VCaP (cell line): Measurements from ENCODE around the gene LPCAT1.
"Not testable (repeated sequence)": the region's sequence is repeated elsewhere in the genome, so short reads cannot be mapped to it uniquely, and the experiment has no call there.

ENCODE experiments used
- H3K27ac ChIP-seq: fragments of 450-650 bp; 2 replicates; pipeline ENCODE4 v1.5.1; 2017
- TF ChIP-seq, protein P1 (sequence below): fragments of 450-650 bp; conservative IDR thresholded peaks from 2 replicates; pipeline ENCODE4 v1.5.1; 2017; ENCODE audit warnings: mild to moderate bottlenecking, moderate library complexity

LPCAT1 gene

DNA sequence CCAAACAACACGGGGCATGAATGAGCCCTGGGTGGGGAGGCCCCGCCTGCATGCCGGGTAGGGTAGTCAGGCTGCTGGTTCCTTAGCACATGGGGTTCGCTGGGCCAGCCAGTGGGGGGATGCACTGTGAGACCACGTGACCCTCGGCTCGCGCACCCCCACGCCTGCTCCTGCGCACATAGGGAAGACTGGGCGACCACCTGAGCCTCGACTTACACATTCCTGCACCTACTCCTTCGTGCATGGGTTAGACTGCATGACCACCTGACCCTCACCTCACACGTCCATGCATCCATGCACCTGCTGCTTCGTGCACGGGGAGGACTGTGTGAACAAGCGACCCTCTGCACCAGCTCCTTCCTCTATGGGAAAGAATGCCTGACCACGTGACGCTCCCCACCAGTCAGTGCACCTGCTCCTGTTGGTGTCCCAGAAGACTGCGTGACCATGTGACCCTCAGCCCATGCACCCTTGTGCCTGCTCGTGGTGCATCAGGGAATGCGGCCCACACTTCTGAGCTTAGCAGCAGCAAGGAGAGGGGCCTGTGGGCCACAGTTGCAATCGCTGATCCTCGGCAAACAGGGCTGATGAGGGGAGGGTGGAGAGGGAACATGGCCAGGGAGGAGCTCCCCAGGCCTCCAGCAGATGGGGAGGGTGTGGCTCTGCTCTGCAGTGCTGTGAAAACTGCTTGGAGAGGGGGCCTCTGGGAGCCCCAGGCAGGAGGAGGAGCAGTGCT is 18.1 kb downstream of the LPCAT1 start:
- no peak overlapping the region for H3K27ac ChIP-seq

DNA sequence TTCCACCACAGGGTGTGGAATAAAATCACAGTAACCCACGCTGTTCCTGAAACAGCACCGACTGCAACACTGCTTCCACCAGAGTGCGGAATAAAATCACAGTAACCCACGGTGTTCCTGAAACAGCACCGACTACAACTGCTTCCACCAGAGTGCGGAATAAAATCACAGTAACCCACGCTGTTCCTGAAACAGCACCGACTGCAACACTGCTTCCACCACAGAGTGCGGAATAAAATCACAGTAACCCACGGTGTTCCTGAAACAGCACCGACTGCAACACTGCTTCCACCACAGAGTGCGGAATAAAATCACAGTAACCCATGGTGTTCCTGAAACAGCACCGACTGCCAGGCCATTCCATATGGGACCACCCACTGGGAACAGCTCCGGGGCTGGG is 18.7 kb downstream of the LPCAT1 start:
- H3K27ac ChIP-seq: not testable (repeated sequence)

More for the DNA sequence above, 18.1 kb downstream of the LPCAT1 start:
- TF ChIP-seq, protein P1, sequence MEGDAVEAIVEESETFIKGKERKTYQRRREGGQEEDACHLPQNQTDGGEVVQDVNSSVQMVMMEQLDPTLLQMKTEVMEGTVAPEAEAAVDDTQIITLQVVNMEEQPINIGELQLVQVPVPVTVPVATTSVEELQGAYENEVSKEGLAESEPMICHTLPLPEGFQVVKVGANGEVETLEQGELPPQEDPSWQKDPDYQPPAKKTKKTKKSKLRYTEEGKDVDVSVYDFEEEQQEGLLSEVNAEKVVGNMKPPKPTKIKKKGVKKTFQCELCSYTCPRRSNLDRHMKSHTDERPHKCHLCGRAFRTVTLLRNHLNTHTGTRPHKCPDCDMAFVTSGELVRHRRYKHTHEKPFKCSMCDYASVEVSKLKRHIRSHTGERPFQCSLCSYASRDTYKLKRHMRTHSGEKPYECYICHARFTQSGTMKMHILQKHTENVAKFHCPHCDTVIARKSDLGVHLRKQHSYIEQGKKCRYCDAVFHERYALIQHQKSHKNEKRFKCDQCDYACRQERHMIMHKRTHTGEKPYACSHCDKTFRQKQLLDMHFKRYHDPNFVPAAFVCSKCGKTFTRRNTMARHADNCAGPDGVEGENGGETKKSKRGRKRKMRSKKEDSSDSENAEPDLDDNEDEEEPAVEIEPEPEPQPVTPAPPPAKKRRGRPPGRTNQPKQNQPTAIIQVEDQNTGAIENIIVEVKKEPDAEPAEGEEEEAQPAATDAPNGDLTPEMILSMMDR: no peak

DNA sequence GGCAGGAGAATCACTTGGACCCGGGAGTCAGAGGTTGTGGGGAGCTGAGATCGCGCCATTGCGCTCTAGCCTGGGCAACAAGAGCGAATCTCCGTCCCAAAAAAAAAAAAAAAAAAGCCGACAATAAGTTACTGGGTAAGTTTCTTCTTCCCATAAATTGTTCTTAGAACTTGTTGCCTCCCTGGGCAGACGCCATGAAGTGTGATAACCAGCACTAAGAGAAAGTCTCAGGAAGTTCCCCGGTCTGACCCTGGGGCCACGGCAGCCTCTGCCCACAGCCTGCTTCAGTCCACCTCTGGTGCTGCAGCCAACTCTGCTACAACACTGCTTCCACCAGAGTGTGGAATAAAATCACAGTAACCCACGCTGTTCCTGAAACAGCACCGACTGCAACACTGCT is 19.1 kb downstream of the LPCAT1 start:
- TF ChIP-seq, protein P1: no peak
- H3K27ac ChIP-seq: no peak overlapping the region

DNA sequence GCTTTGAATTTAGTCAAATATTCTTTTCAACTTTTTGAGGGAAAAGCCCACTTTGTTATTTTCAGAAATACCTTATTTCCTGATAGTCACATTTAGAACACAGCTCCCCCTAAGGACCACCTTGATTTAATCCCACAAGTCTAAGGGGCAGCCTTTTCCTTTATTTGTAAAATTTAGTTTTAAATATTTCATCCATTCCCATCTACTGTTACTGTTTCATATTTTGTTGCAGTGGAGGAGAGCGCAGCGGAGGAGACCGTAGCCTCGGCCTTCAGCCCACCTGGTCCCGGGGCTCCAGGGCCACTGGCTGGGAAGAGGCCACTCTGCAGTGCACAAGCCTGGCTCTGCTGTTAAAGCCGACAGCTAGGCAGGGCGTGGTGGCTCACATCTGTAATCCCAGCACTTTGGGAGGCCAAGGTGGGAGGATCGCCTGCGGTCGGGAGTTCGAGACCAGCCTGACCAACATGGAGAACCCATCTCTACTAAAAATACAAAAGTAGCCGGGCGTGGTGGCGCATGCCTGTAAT is 19.6 kb downstream of the LPCAT1 start:
- no peak overlapping the region for H3K27ac ChIP-seq
- TF ChIP-seq, protein P1: no peak

DNA sequence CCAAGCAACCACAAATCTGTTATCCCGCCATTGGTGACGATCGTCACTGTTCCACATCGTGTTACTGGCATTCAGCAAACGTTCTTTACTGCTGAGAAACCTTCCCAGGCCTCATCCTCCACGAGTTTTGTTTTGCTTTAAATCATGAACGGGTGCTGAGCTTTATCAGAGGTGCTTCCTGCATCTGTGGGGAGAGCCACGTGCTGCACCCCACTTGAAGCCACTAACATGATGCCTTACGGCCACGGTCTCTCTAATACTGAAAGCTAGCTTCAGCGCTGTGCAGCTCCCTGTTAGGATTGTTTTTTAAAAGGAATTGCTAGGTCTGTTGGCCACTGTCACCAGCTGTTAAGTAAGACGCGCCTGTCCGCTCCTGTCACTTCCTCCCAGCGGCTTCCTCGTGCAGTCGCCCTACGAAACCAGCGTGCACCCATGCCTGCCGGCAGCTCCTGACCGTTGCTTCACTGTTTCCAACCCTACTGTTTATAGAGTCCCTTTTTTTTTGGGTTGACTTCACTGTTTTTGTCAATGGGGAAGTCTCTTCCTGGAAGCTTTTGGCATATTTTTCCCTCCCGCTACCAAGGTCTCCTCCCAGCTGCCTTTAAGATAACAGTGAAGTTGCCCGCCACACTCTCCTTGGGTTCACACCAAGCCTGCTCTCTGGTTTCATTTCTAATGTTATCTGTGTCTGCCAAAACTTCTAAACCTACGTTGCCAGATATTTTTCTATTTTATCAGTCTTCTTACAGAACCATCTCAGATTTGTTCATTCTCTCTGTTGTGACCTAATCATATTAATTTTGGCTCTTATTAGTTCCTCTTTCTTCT is 20.3 kb downstream of the LPCAT1 start:
- TF ChIP-seq, protein P1: no peak
- H3K27ac ChIP-seq: no peak overlapping the region

DNA sequence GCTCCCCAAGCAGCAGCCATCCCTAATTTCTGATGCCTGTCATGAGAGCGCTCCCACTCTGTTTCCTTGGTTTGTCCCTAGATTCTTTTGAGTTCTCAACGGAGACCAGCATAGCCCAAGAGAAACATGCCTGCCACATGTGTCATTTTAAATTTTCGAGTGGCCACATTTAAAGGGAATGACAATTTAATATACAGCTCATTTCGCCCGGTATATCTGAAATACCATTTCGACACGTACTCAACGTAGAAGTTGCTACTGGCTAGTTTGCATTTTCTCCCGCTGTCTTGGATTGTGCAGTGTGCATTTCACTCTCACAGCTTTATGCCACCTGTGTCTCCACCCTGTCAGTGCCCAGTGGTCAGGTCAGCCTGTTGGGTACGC is 21.0 kb downstream of the LPCAT1 start:
- TF ChIP-seq, protein P1: no peak
- no peak overlapping the region for H3K27ac ChIP-seq

DNA sequence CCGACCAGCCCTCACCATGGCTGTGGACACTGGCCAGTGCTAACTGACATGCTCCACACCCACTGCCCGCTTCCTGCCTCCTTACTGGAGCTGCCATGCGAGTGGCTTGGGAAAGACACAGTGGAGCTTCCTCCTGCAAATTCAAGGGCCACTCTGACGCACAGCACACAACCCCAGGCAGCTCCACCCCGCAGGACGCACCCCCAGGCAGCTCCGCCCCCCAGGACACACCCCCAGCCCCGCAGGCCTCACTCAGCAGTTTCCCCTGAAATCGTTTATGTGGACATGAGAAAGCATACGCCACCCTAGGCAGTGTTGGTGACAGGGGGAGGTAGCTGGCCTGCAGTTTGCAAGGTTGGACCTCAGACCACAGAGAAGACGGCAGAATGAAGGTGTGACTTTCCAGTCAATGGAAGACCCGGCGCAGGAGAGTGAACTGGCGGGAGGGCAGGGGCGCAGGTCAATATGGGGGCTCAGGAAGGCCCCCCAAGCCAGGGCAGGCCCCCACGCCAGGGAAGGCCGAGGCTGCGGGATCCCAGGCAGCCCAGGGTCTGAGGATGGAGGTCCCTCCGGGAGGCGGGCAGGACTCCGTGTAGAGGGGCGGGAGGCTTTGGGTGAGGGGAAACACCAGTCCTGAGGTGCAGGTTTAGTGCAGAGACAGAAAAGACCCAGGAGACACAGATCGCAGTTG is 21.6 kb downstream of the LPCAT1 start:
- no peak overlapping the region for H3K27ac ChIP-seq
- TF ChIP-seq, protein P1: no peak
